Measurements from ENCODE around the gene VWC2.

- TF ChIP-seq CTCF (conservative IDR thresholded peaks at IDR 0.05; ENCODE audit: low read depth, low read length): no peak
- TF ChIP-seq RCOR1 (IDR thresholded peaks at IDR 0.05; ENCODE audit: insufficient replicate concordance, low read length): no peak
- TF ChIP-seq POLR2A (IDR thresholded peaks at IDR 0.05; ENCODE audit: low read depth, low read length): no peak
- no peak for TF ChIP-seq SMC3 (IDR thresholded peaks at IDR 0.05; ENCODE audit: low read depth, low read length)
These were observed 153.3 kb downstream of the VWC2 start for GRCh38 chr7:49926720-49927119.

Data from IMR-90 (cell line).